GM23248 (cell line): ENCODE measurements around the gene CABP1. TPM values are rescaled to one million over a fixed set of nuclear protein-coding genes. Genes with fewer than 3 reads are reported as not detected.
"Not testable (repeated sequence)": the region's sequence is repeated elsewhere in the genome, so short reads cannot be mapped to it uniquely, and the experiment has no call there.

Experiments used
- DNase-seq: peaks from one replicate; pipeline ENCODE4 v3.0.0-alpha.2; 2015
- H2AFZ ChIP-seq: fragments of 200-600 bp; sonication (generic); 2 replicates; pipeline ENCODE4 v1.6.1; 2016; ENCODE audit warnings: antibody characterized with exemption
- H3F3A ChIP-seq: fragments of 200-600 bp; sonication (generic); 2 replicates; pipeline ENCODE4 v1.6.1; 2016; ENCODE audit warnings: mild to moderate bottlenecking, antibody characterized with exemption, mixed run types; ENCODE audit not compliant: insufficient read depth
- H3K27ac ChIP-seq: fragments of 200-600 bp; sonication (generic); 2 replicates; pipeline ENCODE4 v1.5.1; 2016; ENCODE audit warnings: mild to moderate bottlenecking
- H3K27me3 ChIP-seq: fragments of 200-600 bp; sonication (generic); replicated peaks from 2 replicates; pipeline ENCODE4 v1.6.1; 2016; ENCODE audit warnings: mild to moderate bottlenecking; ENCODE audit not compliant: insufficient read depth
- H3K36me3 ChIP-seq: fragments of 200-600 bp; sonication (generic); 2 replicates; pipeline ENCODE4 v1.6.1; 2016; ENCODE audit warnings: low read depth, mild to moderate bottlenecking
- H3K4me1 ChIP-seq: fragments of 200-600 bp; sonication (generic); 2 replicates; pipeline ENCODE4 v1.6.1; 2016; ENCODE audit warnings: mild to moderate bottlenecking; ENCODE audit not compliant: insufficient read depth
- H3K4me2 ChIP-seq: fragments of 200-600 bp; sonication (generic); one replicate; pipeline ENCODE4 v1.6.1; 2016; ENCODE audit warnings: mild to moderate bottlenecking; ENCODE audit not compliant: unreplicated experiment
- H3K4me3 ChIP-seq: fragments of 200-600 bp; sonication (generic); 2 replicates; pipeline ENCODE4 v1.5.1; 2016; ENCODE audit warnings: mild to moderate bottlenecking
- H3K79me2 ChIP-seq: fragments of 200-600 bp; sonication (generic); 2 replicates; pipeline ENCODE4 v1.6.1; 2016; ENCODE audit warnings: mild to moderate bottlenecking; ENCODE audit not compliant: insufficient read depth
- H3K9ac ChIP-seq: fragments of 200-600 bp; sonication (generic); 2 replicates; pipeline ENCODE4 v1.6.1; 2016; ENCODE audit warnings: mild to moderate bottlenecking
- H3K9me2 ChIP-seq: fragments of 200-600 bp; sonication (generic); 2 replicates; pipeline ENCODE4 v1.6.1; 2016; ENCODE audit warnings: mixed run types, mild to moderate bottlenecking, moderate library complexity; ENCODE audit not compliant: insufficient read depth
- H3K9me3 ChIP-seq: fragments of 200-600 bp; sonication (generic); one replicate; pipeline ENCODE4 v1.6.1; 2017; ENCODE audit warnings: low read depth
- H4K20me1 ChIP-seq: fragments of 200-600 bp; sonication (generic); 2 replicates; pipeline ENCODE4 v1.6.0; 2016; ENCODE audit not compliant: insufficient read depth
- EZH2 ChIP-seq: fragments of 200-600 bp; sonication (generic); IDR thresholded peaks from 2 replicates; pipeline ENCODE4 v1.6.1; 2018; ENCODE audit warnings: antibody characterized with exemption, mild to moderate bottlenecking; ENCODE audit not compliant: insufficient read depth, poor library complexity, severe bottlenecking
- EZH2phosphoT487 ChIP-seq: fragments of 200-600 bp; sonication (generic); IDR thresholded peaks from 2 replicates; pipeline ENCODE4 v1.6.1; 2018; ENCODE audit warnings: antibody characterized with exemption, moderate library complexity, mild to moderate bottlenecking, low read depth; ENCODE audit not compliant: insufficient read depth
- WGBS, 2 experiments: methylation state at CpG; one replicate each; pipeline ENCODE4 v1.1.6; 2015 to 2017; ENCODE audit warnings: low lambda C conversion rate in 2 of 2, low coverage in 1 of 2; ENCODE audit errors: missing lambda C conversion rate in 2 of 2; 5-methylcytosine and 5-hydroxymethylcytosine counted together
- in situ Hi-C: fragments of 300-500 bp; cut with MboI; formaldehyde crosslinking; loops from 2 replicates; pipeline ENCODE4 v1.15.0; 2020
- polyA plus RNA-seq: library from polyadenylated mRNA; unstranded; fragments of >200 nt; fragmentation: Nextera tagmentation; extraction: Ambion mirVana; gene quantifications from 2 replicates; pipeline ENCODE4 v1.2.1, GENCODE V29; 2016
- total RNA-seq: library from RNA; depleted of rRNA; stranded (reverse); fragments of >200 nt; shearing (Covaris generic); gene quantifications from 2 replicates; pipeline ENCODE4 v1.2.3, GENCODE V29; 2014

CABP1 gene
- total and polyA plus RNA-seq, 2 experiments from 2014 or later: not detected

GRCh38 chr12:120610560-120610959, 29.9 kb upstream of the CABP1 start:
- no peak overlapping the region for H2AFZ ChIP-seq
- no peak for DNase-seq
- no peaks in the 10 kb centered on the region for H3K4me1 ChIP-seq
- H3K9ac ChIP-seq: no peak overlapping the region
- H3K9me3 ChIP-seq: no peaks in the 10 kb centered on the region
- in situ Hi-C loops: no loop called here
- H3K27ac ChIP-seq: no peak overlapping the region
- H3K9me2 ChIP-seq: no peaks in the 10 kb centered on the region
- H3F3A ChIP-seq: no peaks in the 10 kb centered on the region
- H3K27me3 ChIP-seq: peaks cover 32% of the 10 kb centered on the region
- no peaks in the 10 kb centered on the region for H3K36me3 ChIP-seq
- H4K20me1 ChIP-seq: no peaks in the 10 kb centered on the region
- WGBS, 2 experiments: 23 to 30% methylated on average over 4 of the region's 4 CpGs
- H3K4me2 ChIP-seq: no peak overlapping the region
- H3K79me2 ChIP-seq: no peaks in the 10 kb centered on the region
- no peak overlapping the region for H3K4me3 ChIP-seq
- no peak for TF ChIP-seq EZH2
- no peak for TF ChIP-seq EZH2phosphoT487

- H3K4me3 ChIP-seq, in situ Hi-C loops, H3K9me3 ChIP-seq, H3K36me3 ChIP-seq, H3K27ac ChIP-seq, H3F3A ChIP-seq, H3K9ac ChIP-seq, H3K9me2 ChIP-seq, DNase-seq, H3K4me1 ChIP-seq, H2AFZ ChIP-seq, H3K79me2 ChIP-seq, H3K4me2 ChIP-seq, H4K20me1 ChIP-seq: not testable (repeated sequence)
- 19 to 24% methylated on average over 1 of the region's 1 CpG for WGBS, 2 experiments
- H3K27me3 ChIP-seq: peaks cover 36% of the 10 kb centered on the region
Observed at GRCh38 chr12:120611534-120611933, 28.9 kb upstream of the CABP1 start.

DNA sequence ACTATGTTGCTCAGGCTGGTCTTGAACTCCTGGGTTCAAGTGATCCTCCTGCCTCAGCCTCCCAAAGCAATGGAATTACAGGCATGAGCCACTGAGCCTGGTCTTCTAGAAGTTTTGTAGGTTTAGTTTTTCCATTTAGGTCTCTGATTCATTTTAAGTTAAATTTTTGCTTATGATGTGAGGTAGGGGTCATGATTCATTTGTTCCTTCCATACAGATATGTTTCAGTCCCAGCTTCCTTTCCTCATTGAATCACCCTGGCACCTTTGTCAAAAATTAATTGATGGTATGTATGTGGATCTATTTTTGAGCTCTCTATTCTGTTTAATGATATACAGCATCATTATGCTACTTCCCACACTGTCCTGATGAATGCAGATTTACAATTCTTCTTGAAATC, 25.6 kb upstream of the CABP1 start:
- H3K27me3 ChIP-seq: peaks cover 40% of the 10 kb centered on the region
- H3F3A ChIP-seq: no peaks in the 10 kb centered on the region
- H3K4me3 ChIP-seq: no peak overlapping the region
- H3K4me2 ChIP-seq: no peak overlapping the region
- H3K79me2 ChIP-seq: no peaks in the 10 kb centered on the region
- H2AFZ ChIP-seq: no peak overlapping the region
- no peak overlapping the region for H3K9ac ChIP-seq
- H3K36me3 ChIP-seq: no peaks in the 10 kb centered on the region
- H3K27ac ChIP-seq: no peak overlapping the region
- H3K9me3 ChIP-seq: no peaks in the 10 kb centered on the region
- in situ Hi-C loops: no loop called here
- no peaks in the 10 kb centered on the region for H3K4me1 ChIP-seq
- TF ChIP-seq EZH2 (no peak), EZH2phosphoT487 (no peak)
- no peaks in the 10 kb centered on the region for H4K20me1 ChIP-seq
- no peaks in the 10 kb centered on the region for H3K9me2 ChIP-seq
- no peak for DNase-seq

DNA sequence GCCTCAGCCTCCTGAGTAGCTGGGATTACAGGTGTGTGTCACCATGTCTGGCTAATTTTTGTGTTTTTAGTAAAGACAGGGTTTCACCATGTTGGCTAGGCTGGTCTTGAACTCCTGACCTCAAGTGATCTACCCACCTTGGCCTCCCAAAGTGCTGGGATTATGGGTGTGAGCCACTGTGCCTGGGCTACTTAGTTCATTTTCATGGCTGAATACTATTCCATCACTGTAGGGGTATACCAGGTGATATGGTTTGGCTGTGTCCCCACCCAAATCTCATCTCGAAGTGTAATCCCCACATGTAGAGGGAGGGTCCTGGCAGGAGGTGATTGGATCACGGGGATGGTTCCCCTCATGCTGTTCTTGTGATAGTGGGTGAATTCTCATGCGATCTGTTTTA, 23.2 kb upstream of the CABP1 start:
- H3K36me3 ChIP-seq, in situ Hi-C loops, H2AFZ ChIP-seq, H3K9me3 ChIP-seq, DNase-seq, H3K79me2 ChIP-seq, H4K20me1 ChIP-seq, H3K9me2 ChIP-seq, H3F3A ChIP-seq, H3K4me2 ChIP-seq, H3K9ac ChIP-seq, H3K4me1 ChIP-seq, H3K4me3 ChIP-seq, H3K27ac ChIP-seq: not testable (repeated sequence)
- peaks cover 44% of the 10 kb centered on the region for H3K27me3 ChIP-seq
- WGBS, 2 experiments: 50 to 51% methylated on average over 3 of the region's 3 CpGs

DNA sequence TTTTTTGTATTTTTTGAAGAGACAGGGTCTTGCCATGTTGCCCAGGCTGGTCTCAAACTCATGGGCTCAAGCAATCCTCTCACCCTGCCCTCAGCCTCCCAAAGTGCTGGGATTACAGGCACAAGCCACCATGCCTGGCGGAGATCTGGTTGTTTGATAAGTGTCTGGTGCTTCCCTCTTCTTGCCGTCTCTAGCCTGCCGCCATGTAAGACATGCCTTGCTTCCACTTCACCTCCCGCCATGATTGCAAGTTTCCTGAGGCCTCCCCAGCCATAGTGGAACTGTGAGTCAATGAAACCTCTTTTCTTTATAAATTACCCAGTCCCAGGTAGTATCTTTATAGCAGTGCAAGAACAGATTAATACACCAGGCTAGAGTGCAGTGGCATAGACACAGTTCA, 22.7 kb upstream of the CABP1 start:
- in situ Hi-C loops, H3K79me2 ChIP-seq, H3K9me2 ChIP-seq, H3F3A ChIP-seq, H3K9me3 ChIP-seq, H3K27ac ChIP-seq, H3K4me1 ChIP-seq, H3K4me3 ChIP-seq, H3K4me2 ChIP-seq, H2AFZ ChIP-seq, H3K36me3 ChIP-seq, H3K9ac ChIP-seq, H4K20me1 ChIP-seq, DNase-seq: not testable (repeated sequence)
- H3K27me3 ChIP-seq: peaks cover 44% of the 10 kb centered on the region
- 76 to 81% methylated on average over 4 of the region's 4 CpGs for WGBS, 2 experiments
